ENCODE measurements around the gene RNPEP. TPM values are rescaled to one million over a fixed set of nuclear protein-coding genes. Genes with fewer than 3 reads are reported as not detected.

RNPEP gene
- total RNA-seq, 1 experiment from 2014 or later: 57.4 TPM

- Mint-ChIP-seq H3K4me3 (peak overlapping the region; percentile 100), H3K4me1 (peaks cover 26% of the 10 kb centered on the region), H3K36me3 (peaks cover 10% of the 10 kb centered on the region), H3K9me3 (no peaks in the 10 kb centered on the region), H3K27ac (no peak overlapping the region; the same call in 1 of the 2 replicates), H3K27me3 (ENCODE audit: low read depth) (peaks cover 8% of the 10 kb centered on the region)
- ATAC-seq (no peak), DNase-seq (ENCODE audit: low spot score) (no peak)
- POLR2A ChIA-PET: interaction anchor here (0.7 kb wide), 1 partner anchor 120 kb away, joined by 4 read pairs; no protein-coding TSS in a partner anchor
- CTCF ChIA-PET: interaction anchor here (0.6 to 1.8 kb wide), 3 partner anchors 15 to 89 kb away, joined by 3 to 10 read pairs (median 4); no protein-coding TSS in a partner anchor
- TF ChIP-seq NR3C1 (CRISPR knock-in tag; conservative IDR thresholded peaks at IDR 0.05; ENCODE audit: low read depth) (no peak), RORB (CRISPR knock-in tag; IDR thresholded peaks at IDR 0.05) (no peak), STAT6 (CRISPR knock-in tag; conservative IDR thresholded peaks at IDR 0.05; ENCODE audit: low read depth) (no peak), AFF4 (CRISPR knock-in tag; IDR thresholded peaks at IDR 0.05; ENCODE audit: borderline replicate concordance) (no peak), GRHL2 (CRISPR knock-in tag; IDR thresholded peaks at IDR 0.05; ENCODE audit: insufficient replicate concordance, severe bottlenecking) (no peak), ZBTB21 (CRISPR knock-in tag; IDR thresholded peaks at IDR 0.05; ENCODE audit: borderline replicate concordance) (no peak), ZNF317 (CRISPR knock-in tag; IDR thresholded peaks at IDR 0.05; ENCODE audit: borderline replicate concordance, low read depth) (no peak), CDX4 (CRISPR knock-in tag; IDR thresholded peaks at IDR 0.05; ENCODE audit: borderline replicate concordance) (no peak), HMGA2 (CRISPR knock-in tag; IDR thresholded peaks at IDR 0.05) (no peak), HMGXB4 (CRISPR knock-in tag; IDR thresholded peaks at IDR 0.05) (no peak), ZNF423 (CRISPR knock-in tag; IDR thresholded peaks at IDR 0.05) (no peak)
Measured at GRCh38 chr1:201984446-201984845, 2.0 kb downstream of the RNPEP start.

- Mint-ChIP-seq H3K27me3 (ENCODE audit: low read depth) (peaks cover 8% of the 10 kb centered on the region), H3K27ac (no peak overlapping the region; the same call in 1 of the 2 replicates), H3K4me3 (no peak overlapping the region), H3K9me3 (no peaks in the 10 kb centered on the region), H3K36me3 (peaks cover 18% of the 10 kb centered on the region), H3K4me1 (peaks cover 26% of the 10 kb centered on the region)
- CTCF ChIA-PET: interaction anchor here (0.8 to 1.8 kb wide), 2 partner anchors 14 to 90 kb away, joined by 4 to 10 read pairs; no protein-coding TSS in a partner anchor
- DNase-seq (ENCODE audit: low spot score) (no peak), ATAC-seq (no peak)
- POLR2A ChIA-PET: interaction anchor here (0.7 to 1.2 kb wide), 2 partner anchors 90 to 119 kb away, joined by 3 to 4 read pairs; no protein-coding TSS in a partner anchor
- TF ChIP-seq ZNF317 (CRISPR knock-in tag; IDR thresholded peaks at IDR 0.05; ENCODE audit: borderline replicate concordance, low read depth): no peak
- no peak for TF ChIP-seq ZNF423 (CRISPR knock-in tag; IDR thresholded peaks at IDR 0.05)
- TF ChIP-seq RELA (CRISPR knock-in tag; IDR thresholded peaks at IDR 0.05; ENCODE audit: borderline replicate concordance): no peak
- no peak for TF ChIP-seq OVOL2 (CRISPR knock-in tag; IDR thresholded peaks at IDR 0.05; ENCODE audit: borderline replicate concordance)
- TF ChIP-seq ZNF425 (CRISPR knock-in tag; conservative IDR thresholded peaks at IDR 0.05): no peak
- TF ChIP-seq ZSCAN18 (CRISPR knock-in tag; IDR thresholded peaks at IDR 0.05): no peak
- no peak for TF ChIP-seq TP53 (CRISPR knock-in tag; IDR thresholded peaks at IDR 0.05)
- TF ChIP-seq ESRRA (CRISPR knock-in tag; IDR thresholded peaks at IDR 0.05; ENCODE audit: borderline replicate concordance): no peak
- no peak for TF ChIP-seq ZNF671 (CRISPR knock-in tag; IDR thresholded peaks at IDR 0.05)
- no peak for TF ChIP-seq TEAD4 (CRISPR knock-in tag; IDR thresholded peaks at IDR 0.05)
Measured at GRCh38 chr1:201985355-201985754, 2.9 kb downstream of the RNPEP start.

Measured in WTC11 (cell line).